SK-N-SH (cell line): ENCODE data around the gene NETO2. TPM values are rescaled to one million over a fixed set of nuclear protein-coding genes. Genes with fewer than 3 reads are reported as not detected.

Experiments used
- CTCF ChIA-PET: fragments of 300-600, 350-600 bp; formaldehyde crosslinking; extraction: SDS; loops from one replicate; lab custom pipeline; 2021; lab: Yijun Ruan, JAX
- POLR2A ChIA-PET: fragments of 350-600 bp; sonication (Branson Sonifier 250); formaldehyde crosslinking; extraction: SDS; loops from one replicate; lab custom pipeline; 2020; ENCODE audit warnings: antibody characterized with exemption, inconsistent platforms; lab: Yijun Ruan, JAX
- DNase-seq: peaks from one replicate; pipeline ENCODE4 v3.0.0; 2012
- H2AFZ ChIP-seq: fragments of 200-600 bp; sonication (generic); 2 replicates; pipeline ENCODE4 v1.8.1; 2016; ENCODE audit warnings: antibody characterized with exemption, mild to moderate bottlenecking, low read depth
- H3F3A ChIP-seq: fragments of 200-600 bp; sonication (generic); replicated peaks from 2 replicates; pipeline ENCODE3; 2016; ENCODE audit warnings: antibody characterized with exemption, mild to moderate bottlenecking; ENCODE audit not compliant: insufficient read depth
- H3K27ac ChIP-seq, 2 experiments: fragments of 200-500 bp in 1 of 2; fragments of 200-600 bp in 1 of 2; sonication (Bioruptor generic) in 1 of 2; sonication (generic), shearing (Covaris generic) in 1 of 2; 2 replicates each; pipeline versions ENCODE4 v1.5.1 to v1.6.1; 2014 to 2016; ENCODE audit warnings: low read depth in 2 of 2, inconsistent platforms in 1 of 2, low read length in 1 of 2, mild to moderate bottlenecking in 1 of 2, mixed read lengths in 1 of 2
- H3K27me3 ChIP-seq: fragments of 200-600 bp; sonication (generic), shearing (Covaris generic); 2 replicates; pipeline ENCODE4 v1.6.1; 2016; ENCODE audit warnings: mixed run types; ENCODE audit not compliant: insufficient read depth
- H3K36me3 ChIP-seq, 2 experiments: fragments of 200-500 bp in 1 of 2; fragments of 200-600 bp in 1 of 2; sonication (Bioruptor generic) in 1 of 2; sonication (generic) in 1 of 2; replicated peaks in 1 of 2; 2 replicates each; pipeline versions ENCODE3 to v1.5.1; 2014 to 2016; ENCODE audit warnings: low read length in 1 of 2, mild to moderate bottlenecking in 1 of 2; ENCODE audit not compliant: insufficient read depth in 2 of 2, control insufficient read depth in 1 of 2
- H3K4me1 ChIP-seq, 2 experiments: fragments of 200-500 bp in 1 of 2; fragments of 200-600 bp in 1 of 2; sonication (Bioruptor generic) in 1 of 2; sonication (generic), shearing (Covaris generic) in 1 of 2; 2 replicates each; pipeline versions ENCODE4 v1.5.1 to v1.6.1; 2014 to 2016; ENCODE audit warnings: low read depth in 1 of 2, low read length in 1 of 2, mixed run types in 1 of 2; ENCODE audit not compliant: insufficient read depth in 2 of 2, control insufficient read depth in 1 of 2
- H3K4me2 ChIP-seq: fragments of 200-600 bp; sonication (generic), shearing (Covaris generic); 2 replicates; pipeline ENCODE4 v1.6.1; 2017; ENCODE audit warnings: mixed run types
- H3K4me3 ChIP-seq, 2 experiments: fragments of 200-500 bp in 1 of 2; fragments of 200-600 bp in 1 of 2; sonication (Bioruptor generic) in 1 of 2; sonication (generic), shearing (Covaris generic) in 1 of 2; 2 replicates each; pipeline versions ENCODE4 v1.5.1 to v1.8.1; 2014 to 2016; ENCODE audit warnings: low read depth in 2 of 2, inconsistent platforms in 1 of 2, low read length in 1 of 2, mild to moderate bottlenecking in 1 of 2, mixed read lengths in 1 of 2, moderate library complexity in 1 of 2
- H3K79me2 ChIP-seq: fragments of 200-600 bp; sonication (generic); 2 replicates; pipeline ENCODE4 v1.8.1; 2017; ENCODE audit warnings: mild to moderate bottlenecking; ENCODE audit not compliant: insufficient read depth
- H3K9ac ChIP-seq: fragments of 200-600 bp; sonication (generic); 2 replicates; pipeline ENCODE4 v1.6.1; 2017; ENCODE audit warnings: mixed run types
- H3K9me2 ChIP-seq: fragments of 200-600 bp; sonication (generic); 2 replicates; pipeline ENCODE4 v1.6.1; 2017; ENCODE audit warnings: mixed run types
- H3K9me3 ChIP-seq: fragments of 200-600 bp; sonication (generic); 2 replicates; pipeline ENCODE4 v1.6.1; 2017; ENCODE audit warnings: mixed run types, mild to moderate bottlenecking, moderate library complexity
- H4K20me1 ChIP-seq: fragments of 200-600 bp; sonication (generic); 2 replicates; pipeline ENCODE4 v1.6.1; 2017; ENCODE audit warnings: mild to moderate bottlenecking, mixed run types; ENCODE audit not compliant: insufficient read depth
- EP300 ChIP-seq, 2 experiments: IDR thresholded peaks; 2 replicates each; pipeline versions ENCODE4 v1.4.0 to v1.6.1; 2012; ENCODE audit warnings: borderline replicate concordance in 1 of 2, low read depth in 1 of 2, low read length in 1 of 2
- EZH2phosphoT487 ChIP-seq: fragments of 200-600 bp; sonication (generic); IDR thresholded peaks from 2 replicates; pipeline ENCODE4 v1.6.1; 2017; ENCODE audit warnings: low read depth, mixed run types, mild to moderate bottlenecking, antibody characterized with exemption, moderate library complexity, borderline replicate concordance
- FOSL2 ChIP-seq: IDR thresholded peaks from 2 replicates; pipeline ENCODE4 v1.4.0; 2012; ENCODE audit warnings: low read depth, mild to moderate bottlenecking, moderate library complexity, borderline replicate concordance
- FOXM1 ChIP-seq: IDR thresholded peaks from 2 replicates; pipeline ENCODE4 v1.4.0; 2012; ENCODE audit warnings: low read depth, mild to moderate bottlenecking
- GATA2 ChIP-seq: sonication (generic); formaldehyde crosslinking; IDR thresholded peaks from 2 replicates; pipeline ENCODE4 v1.5.0; 2020; ENCODE audit warnings: mild to moderate bottlenecking, missing genetic modification reagents
- NFIC ChIP-seq: IDR thresholded peaks from 2 replicates; pipeline ENCODE4 v1.4.0; 2012; ENCODE audit warnings: borderline replicate concordance
- NRF1 ChIP-seq: IDR thresholded peaks from 2 replicates; pipeline ENCODE4 v1.6.1; 2012; ENCODE audit warnings: low read depth, mild to moderate bottlenecking, low read length
- POLR2AphosphoS5 ChIP-seq: IDR thresholded peaks from 2 replicates; pipeline ENCODE4 v1.6.1; 2012; ENCODE audit warnings: low read depth, low read length
- RAD21 ChIP-seq: IDR thresholded peaks from 2 replicates; pipeline ENCODE4 v1.6.1; 2012; ENCODE audit warnings: mild to moderate bottlenecking, low read length
- RCOR1 ChIP-seq: fragments of 150-350 bp; IDR thresholded peaks from 2 replicates; pipeline ENCODE4 v1.6.1; 2017; ENCODE audit warnings: antibody characterized with exemption, low read length
- RFX5 ChIP-seq: IDR thresholded peaks from 2 replicates; pipeline ENCODE4 v1.6.1; 2012; ENCODE audit warnings: mild to moderate bottlenecking, improper control_type of control experiment, low read length
- RXRA ChIP-seq: IDR thresholded peaks from 2 replicates; pipeline ENCODE4 v1.4.0; 2012; ENCODE audit warnings: low read depth, mild to moderate bottlenecking, borderline replicate concordance
- SMC3 ChIP-seq: IDR thresholded peaks from 2 replicates; pipeline ENCODE4 v1.6.1; 2012; ENCODE audit warnings: low read depth, low read length, improper control_type of control experiment
- TCF12 ChIP-seq: IDR thresholded peaks from 2 replicates; pipeline ENCODE4 v1.4.0; 2012
- TEAD4 ChIP-seq: IDR thresholded peaks from 2 replicates; pipeline ENCODE4 v1.4.0; 2012; ENCODE audit warnings: mild to moderate bottlenecking, borderline replicate concordance; ENCODE audit not compliant: insufficient read depth
- WGBS: methylation state at CpG from one replicate; pipeline ENCODE4 v1.1.6; 2017; ENCODE audit warnings: low lambda C conversion rate; 5-methylcytosine and 5-hydroxymethylcytosine counted together
- polyA plus RNA-seq, 3 experiments: library from polyadenylated mRNA; depleted of rRNA; stranded (reverse); fragments of >200 nt; gene quantifications; 2 replicates each; pipeline ENCODE4 v1.2.3, GENCODE V29; 2012
- TF ChIP-seq, protein P1 (sequence below): fragments of 150-350 bp; IDR thresholded peaks from 2 replicates; pipeline ENCODE4 v1.6.1; 2017; ENCODE audit warnings: antibody characterized with exemption, low read length, low read depth, borderline replicate concordance
- TF ChIP-seq, protein P2 (sequence below): IDR thresholded peaks from 2 replicates; pipeline ENCODE4 v1.4.0; 2012; ENCODE audit warnings: low read depth, borderline replicate concordance
- TF ChIP-seq, protein P3 (sequence below): fragments of 150-350 bp; IDR thresholded peaks from 2 replicates; pipeline ENCODE4 v1.6.1; 2016; ENCODE audit warnings: mild to moderate bottlenecking, low read depth, low read length
- TF ChIP-seq, protein P4 (sequence below): fragments of 200-600 bp; sonication (generic); IDR thresholded peaks from 2 replicates; pipeline ENCODE4 v1.6.1; 2017; ENCODE audit warnings: antibody characterized with exemption, mild to moderate bottlenecking, moderate library complexity

Gene NETO2
- polyA plus RNA-seq, 1 of the 3 experiments (the other 2 are of a cell fraction), result 48.8 TPM

DNA sequence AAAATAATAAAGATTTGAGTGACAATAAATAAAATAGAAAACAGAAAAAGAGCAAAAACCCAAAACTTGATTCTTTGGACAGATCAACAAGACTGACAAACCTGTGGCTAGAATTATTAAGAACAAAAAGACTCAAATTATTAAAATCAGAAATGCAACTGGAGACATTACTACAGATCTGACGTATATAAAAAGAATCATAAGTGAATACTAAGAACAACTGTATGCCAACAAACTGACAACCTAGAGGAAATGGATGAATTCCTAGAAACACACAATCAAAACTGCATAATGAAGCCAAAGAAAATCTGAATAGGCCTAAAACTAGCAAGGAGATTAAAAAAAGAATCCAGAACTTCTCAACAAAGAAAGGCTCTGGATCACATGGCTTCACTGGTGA, 47.4 kb downstream of the NETO2 start:
- Histone ChIP-seq H3K9ac (no peak overlapping the region), H2AFZ (no peak overlapping the region), H3K4me3 (no peak overlapping the region), H3K27me3 (no peaks in the 10 kb centered on the region), H4K20me1 (no peaks in the 10 kb centered on the region), H3K36me3 (peaks cover 4 to 12% of the 10 kb centered on the region in 2 experiments), H3K27ac (no peak overlapping the region), H3K9me3 (no peaks in the 10 kb centered on the region)
- no peak for DNase-seq
- WGBS, result 87% methylated on average over 1 of the region's 1 CpG
- POLR2A ChIA-PET, result no interaction called here
- TF ChIP-seq TEAD4, result no peak
- TF ChIP-seq, protein P1, sequence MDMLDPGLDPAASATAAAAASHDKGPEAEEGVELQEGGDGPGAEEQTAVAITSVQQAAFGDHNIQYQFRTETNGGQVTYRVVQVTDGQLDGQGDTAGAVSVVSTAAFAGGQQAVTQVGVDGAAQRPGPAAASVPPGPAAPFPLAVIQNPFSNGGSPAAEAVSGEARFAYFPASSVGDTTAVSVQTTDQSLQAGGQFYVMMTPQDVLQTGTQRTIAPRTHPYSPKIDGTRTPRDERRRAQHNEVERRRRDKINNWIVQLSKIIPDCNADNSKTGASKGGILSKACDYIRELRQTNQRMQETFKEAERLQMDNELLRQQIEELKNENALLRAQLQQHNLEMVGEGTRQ, result no peak
- TF ChIP-seq EP300 (IDR thresholded peaks at IDR 0.05; ENCODE audit: borderline replicate concordance in 1 of 2, low read depth in 1 of 2, low read length in 1 of 2), result no peak
- TF ChIP-seq, protein P2, sequence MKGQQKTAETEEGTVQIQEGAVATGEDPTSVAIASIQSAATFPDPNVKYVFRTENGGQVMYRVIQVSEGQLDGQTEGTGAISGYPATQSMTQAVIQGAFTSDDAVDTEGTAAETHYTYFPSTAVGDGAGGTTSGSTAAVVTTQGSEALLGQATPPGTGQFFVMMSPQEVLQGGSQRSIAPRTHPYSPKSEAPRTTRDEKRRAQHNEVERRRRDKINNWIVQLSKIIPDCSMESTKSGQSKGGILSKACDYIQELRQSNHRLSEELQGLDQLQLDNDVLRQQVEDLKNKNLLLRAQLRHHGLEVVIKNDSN, result no peak
- no peak for TF ChIP-seq SMC3
- no peak for TF ChIP-seq TCF12
- TF ChIP-seq, protein P3, sequence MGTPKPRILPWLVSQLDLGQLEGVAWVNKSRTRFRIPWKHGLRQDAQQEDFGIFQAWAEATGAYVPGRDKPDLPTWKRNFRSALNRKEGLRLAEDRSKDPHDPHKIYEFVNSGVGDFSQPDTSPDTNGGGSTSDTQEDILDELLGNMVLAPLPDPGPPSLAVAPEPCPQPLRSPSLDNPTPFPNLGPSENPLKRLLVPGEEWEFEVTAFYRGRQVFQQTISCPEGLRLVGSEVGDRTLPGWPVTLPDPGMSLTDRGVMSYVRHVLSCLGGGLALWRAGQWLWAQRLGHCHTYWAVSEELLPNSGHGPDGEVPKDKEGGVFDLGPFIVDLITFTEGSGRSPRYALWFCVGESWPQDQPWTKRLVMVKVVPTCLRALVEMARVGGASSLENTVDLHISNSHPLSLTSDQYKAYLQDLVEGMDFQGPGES, result no peak
- no peak for TF ChIP-seq NRF1
- TF ChIP-seq FOXM1, result no peak
- TF ChIP-seq RXRA, result no peak
- TF ChIP-seq GATA2 (CRISPR knock-in tag), result no peak
- TF ChIP-seq EZH2phosphoT487, result no peak
- TF ChIP-seq RCOR1, result no peak
- TF ChIP-seq RAD21, result no peak
- TF ChIP-seq, protein P4, sequence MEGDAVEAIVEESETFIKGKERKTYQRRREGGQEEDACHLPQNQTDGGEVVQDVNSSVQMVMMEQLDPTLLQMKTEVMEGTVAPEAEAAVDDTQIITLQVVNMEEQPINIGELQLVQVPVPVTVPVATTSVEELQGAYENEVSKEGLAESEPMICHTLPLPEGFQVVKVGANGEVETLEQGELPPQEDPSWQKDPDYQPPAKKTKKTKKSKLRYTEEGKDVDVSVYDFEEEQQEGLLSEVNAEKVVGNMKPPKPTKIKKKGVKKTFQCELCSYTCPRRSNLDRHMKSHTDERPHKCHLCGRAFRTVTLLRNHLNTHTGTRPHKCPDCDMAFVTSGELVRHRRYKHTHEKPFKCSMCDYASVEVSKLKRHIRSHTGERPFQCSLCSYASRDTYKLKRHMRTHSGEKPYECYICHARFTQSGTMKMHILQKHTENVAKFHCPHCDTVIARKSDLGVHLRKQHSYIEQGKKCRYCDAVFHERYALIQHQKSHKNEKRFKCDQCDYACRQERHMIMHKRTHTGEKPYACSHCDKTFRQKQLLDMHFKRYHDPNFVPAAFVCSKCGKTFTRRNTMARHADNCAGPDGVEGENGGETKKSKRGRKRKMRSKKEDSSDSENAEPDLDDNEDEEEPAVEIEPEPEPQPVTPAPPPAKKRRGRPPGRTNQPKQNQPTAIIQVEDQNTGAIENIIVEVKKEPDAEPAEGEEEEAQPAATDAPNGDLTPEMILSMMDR, result no peak
- TF ChIP-seq POLR2AphosphoS5, result no peak
- TF ChIP-seq RFX5, result no peak
- no peak for TF ChIP-seq NFIC
- no peak for TF ChIP-seq FOSL2
- TF ChIP-seq, all 33 proteins: peak for 0
- CTCF ChIA-PET, result interaction anchor here (0.6 to 1.2 kb wide), 2 partner anchors 45 to 1113 kb away, joined by 3 to 4 read pairs; no protein-coding TSS in a partner anchor
- Histone ChIP-seq H3F3A (no peaks in the 10 kb centered on the region), H3K9me2 (no peaks in the 10 kb centered on the region), H3K4me2 (no peak overlapping the region), H3K4me1 (no peaks in the 10 kb centered on the region), H3K79me2 (peaks cover 4% of the 10 kb centered on the region; the same call in 1 of the 2 replicates)
